Measurements from ENCODE around the gene VPREB3.

- TF ChIP-seq POLR2AphosphoS5 (IDR thresholded peaks at IDR 0.05; ENCODE audit: low read depth, low read length) (no peak), TAF1 (IDR thresholded peaks at IDR 0.05; ENCODE audit: borderline replicate concordance, insufficient read depth, low read length) (no peak), REST (IDR thresholded peaks at IDR 0.05; ENCODE audit: insufficient read depth in 1 of 2, low read depth in 2 of 2, low read length in 2 of 2) (no peak), SIN3A (IDR thresholded peaks at IDR 0.05; ENCODE audit: borderline replicate concordance, insufficient read depth, low read length) (no peak), FOXP2 (optimal IDR thresholded peaks at IDR 0.05; ENCODE audit: borderline replicate concordance, extremely low read depth, extremely low read length, insufficient read depth) (no peak)
Measured at GRCh38 chr22:23754980-23755636, 883 bp upstream of the VPREB3 start.
